ENCODE measurements around the gene TEKT3.

GRCh38 chr17:15334266-15334665 is 7.1 kb downstream of the TEKT3 start:
- TF ChIP-seq POLR2A (IDR thresholded peaks at IDR 0.05; ENCODE audit: extremely low read depth, insufficient read length), result no peak
- no peak for TF ChIP-seq CTCF (IDR thresholded peaks at IDR 0.05; ENCODE audit: low read depth, low read length)
- no peak for TF ChIP-seq MAX (IDR thresholded peaks at IDR 0.05; ENCODE audit: low read depth, low read length)

Measured in NB4 (cell line).